Neural crest cell (in vitro differentiated cells): Measurements from ENCODE around the gene TTC7B. TPM values are rescaled to one million over a fixed set of nuclear protein-coding genes. Genes with fewer than 3 reads are reported as not detected.
A peak's percentile ranks its signal among the peaks of the same experiment; 100 is the strongest.

Source experiments
- DNase-seq: peaks from one replicate; pipeline ENCODE4 v3.0.0; 2021; ENCODE audit warnings: low read depth, mixed read lengths, low spot score
- H3K27ac Mint-ChIP-seq: one replicate; pipeline ENCODE4 v1.8.0; 2021; ENCODE audit warnings: mild to moderate bottlenecking, mixed read lengths; ENCODE audit not compliant: unreplicated experiment
- H3K27me3 Mint-ChIP-seq: 2 replicates; pipeline ENCODE4 v1.8.0; 2021; ENCODE audit warnings: low read depth, mild to moderate bottlenecking, mixed read lengths
- H3K36me3 Mint-ChIP-seq: 2 replicates; pipeline ENCODE4 v1.8.0; 2021; ENCODE audit warnings: low read depth, mild to moderate bottlenecking, mixed read lengths
- H3K4me1 Mint-ChIP-seq: 2 replicates; pipeline ENCODE4 v1.8.0; 2021; ENCODE audit warnings: mixed read lengths
- H3K4me3 Mint-ChIP-seq: one replicate; pipeline ENCODE4 v1.8.0; 2021; ENCODE audit warnings: mild to moderate bottlenecking, mixed read lengths
- H3K9me3 Mint-ChIP-seq: 2 replicates; pipeline ENCODE4 v1.8.0; 2021; ENCODE audit warnings: mixed read lengths
- CTCF ChIP-seq: fragments of 200-600 bp; sonication (generic); conservative IDR thresholded peaks from 2 replicates; pipeline ENCODE4 v1.5.0; 2021; ENCODE audit warnings: antibody characterized with exemption, mild to moderate bottlenecking
- total RNA-seq: library from RNA; stranded (reverse); gene quantifications from 2 replicates; pipeline ENCODE4 v1.2.1, GENCODE V29; 2021

The TTC7B gene
- total RNA-seq, 1 donor from 2014 or later, result 56.4 TPM

- Mint-ChIP-seq H3K27me3 (no peaks in the 10 kb centered on the region), H3K4me1 (peaks cover 66% of the 10 kb centered on the region), H3K9me3 (no peaks in the 10 kb centered on the region), H3K27ac (no peak overlapping the region), H3K36me3 (peaks cover 9% of the 10 kb centered on the region), H3K4me3 (no peak overlapping the region)
- TF ChIP-seq CTCF, result no peak
- DNase-seq, result no peak
Measured at GRCh38 chr14:90569606-90570387, 246.4 kb downstream of the TTC7B start.

GRCh38 chr14:90569201-90569600 lies 247.0 kb downstream of the TTC7B start:
- peaks cover 61% of the 10 kb centered on the region for H3K4me1 Mint-ChIP-seq
- H3K27ac Mint-ChIP-seq, result no peak overlapping the region
- DNase-seq, result no peak
- H3K4me3 Mint-ChIP-seq, result no peak overlapping the region
- TF ChIP-seq CTCF, result no peak
- no peaks in the 10 kb centered on the region for H3K27me3 Mint-ChIP-seq
- no peaks in the 10 kb centered on the region for H3K9me3 Mint-ChIP-seq
- peaks cover 9% of the 10 kb centered on the region for H3K36me3 Mint-ChIP-seq

DNA sequence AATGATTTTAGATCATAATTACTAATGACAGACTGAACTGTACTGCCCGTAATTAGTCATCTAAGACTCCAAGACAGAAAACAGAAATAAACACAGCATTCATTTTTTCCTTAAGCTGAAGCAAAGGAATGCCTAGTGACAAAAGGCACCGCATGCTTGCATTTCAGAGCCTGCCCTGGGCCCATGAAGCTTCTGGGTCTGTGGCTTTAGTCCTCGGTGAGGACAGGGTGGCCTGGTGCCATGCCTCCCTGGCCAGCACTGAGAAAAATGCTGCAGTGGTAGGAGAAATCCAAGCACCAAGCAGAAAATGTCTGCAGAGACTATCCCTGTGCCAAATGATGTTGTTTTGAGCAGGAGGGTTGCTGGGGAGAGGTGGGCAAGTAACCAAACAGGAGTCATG lies 247.8 kb downstream of the TTC7B start:
- H3K36me3 Mint-ChIP-seq, result peaks cover 9% of the 10 kb centered on the region
- no peaks in the 10 kb centered on the region for H3K9me3 Mint-ChIP-seq
- DNase-seq, result no peak
- H3K4me3 Mint-ChIP-seq, result no peak overlapping the region
- H3K27me3 Mint-ChIP-seq, result no peaks in the 10 kb centered on the region
- no peak overlapping the region for H3K27ac Mint-ChIP-seq
- H3K4me1 Mint-ChIP-seq, result peaks cover 53% of the 10 kb centered on the region
- no peak for TF ChIP-seq CTCF

DNA sequence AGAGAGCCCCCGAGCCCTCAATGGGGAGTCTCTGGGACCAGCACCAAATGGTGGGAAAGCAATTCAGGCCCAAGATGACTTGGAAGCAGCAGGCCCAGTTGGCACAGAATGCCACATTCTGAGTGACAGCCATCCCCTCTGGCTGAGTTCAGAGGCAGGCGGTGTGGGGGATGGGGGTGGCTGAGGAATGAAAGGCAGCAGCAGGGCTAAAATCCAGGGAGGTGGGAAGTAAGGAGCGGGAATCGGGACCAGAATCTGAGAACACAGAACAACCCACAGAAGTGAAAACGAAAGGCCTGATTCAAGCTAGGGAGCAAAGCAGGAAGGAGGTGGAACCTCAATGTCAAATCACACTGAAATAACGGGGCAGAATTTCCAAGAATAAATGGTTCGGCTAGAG lies 248.2 kb downstream of the TTC7B start:
- no peaks in the 10 kb centered on the region for H3K27me3 Mint-ChIP-seq
- no peaks in the 10 kb centered on the region for H3K9me3 Mint-ChIP-seq
- peaks cover 9% of the 10 kb centered on the region for H3K36me3 Mint-ChIP-seq
- peaks cover 51% of the 10 kb centered on the region for H3K4me1 Mint-ChIP-seq
- TF ChIP-seq CTCF, result no peak
- no peak overlapping the region for H3K4me3 Mint-ChIP-seq
- H3K27ac Mint-ChIP-seq, result no peak overlapping the region
- no peak for DNase-seq

DNA sequence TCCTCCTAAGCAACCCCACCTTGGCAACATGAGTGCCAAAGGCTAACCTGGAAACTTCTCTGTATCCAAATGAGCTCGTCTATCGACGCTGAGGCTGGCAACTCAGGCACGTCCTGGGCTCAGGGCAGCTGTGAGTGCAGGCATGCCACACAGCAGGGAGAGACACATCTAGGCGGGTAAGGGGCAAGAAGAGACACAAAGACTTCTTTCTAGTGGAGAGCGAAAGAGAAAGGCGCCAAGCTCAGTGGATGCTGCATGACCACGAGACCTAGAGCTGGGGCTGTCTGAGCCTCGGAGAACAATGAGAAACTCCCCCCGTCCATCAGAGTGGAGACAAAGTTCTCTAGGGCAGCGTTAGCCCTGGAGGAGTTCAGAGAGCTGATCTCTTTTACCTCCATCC lies 249.0 kb downstream of the TTC7B start:
- Mint-ChIP-seq H3K27me3 (no peaks in the 10 kb centered on the region), H3K4me3 (no peak overlapping the region), H3K4me1 (peaks cover 43% of the 10 kb centered on the region), H3K9me3 (no peaks in the 10 kb centered on the region), H3K36me3 (peaks cover 6% of the 10 kb centered on the region), H3K27ac (peak overlapping the region; percentile 84)
- no peak for TF ChIP-seq CTCF
- DNase-seq, result no peak
